ENCODE data around the gene CENPP. TPM values are rescaled to one million over a fixed set of nuclear protein-coding genes. Genes with fewer than 3 reads are reported as not detected.

CENPP gene
- total RNA-seq, 1 experiment from 2014 or later, result 8.3 TPM

DNA sequence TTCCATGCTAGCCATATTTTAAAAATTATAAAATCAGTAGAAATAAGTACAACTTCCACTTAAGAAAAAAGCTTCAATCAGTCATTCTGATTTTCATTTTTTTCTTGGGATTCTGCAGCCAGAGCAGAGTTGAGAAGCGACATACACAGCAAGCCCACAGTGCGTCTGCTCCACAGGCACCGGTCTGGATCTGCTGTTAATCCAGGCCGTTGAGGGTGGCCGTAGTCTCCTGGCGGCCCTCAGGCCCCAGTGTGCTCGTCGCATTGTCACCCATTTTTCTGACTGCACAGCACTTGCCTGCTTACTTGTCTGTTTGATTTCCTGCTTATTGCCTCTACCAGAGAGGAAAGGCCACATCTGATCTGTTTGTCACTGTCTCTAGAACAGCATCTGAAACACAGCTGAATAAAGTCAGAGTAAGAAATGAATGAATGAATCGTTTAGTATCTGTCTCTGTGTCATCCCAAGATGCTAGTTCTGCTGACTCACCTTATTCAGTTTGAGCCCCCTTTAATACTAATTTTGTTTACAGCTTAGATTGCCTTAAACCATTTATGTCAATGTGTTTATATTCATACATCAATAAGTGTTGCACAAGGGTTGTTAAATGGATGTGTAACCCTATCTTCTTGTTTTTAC lies 168.1 kb downstream of the CENPP start:
- ATAC-seq (no peak), DNase-seq (no peak)
- Histone ChIP-seq H3F3A (ENCODE audit: low read length, unreplicated experiment) (no peaks in the 10 kb centered on the region), H3K4me2 (ENCODE audit: low read length) (no peak overlapping the region), H2AFZ (ENCODE audit: low read length) (no peak overlapping the region), H3K4me3 (ENCODE audit: low read length) (no peak overlapping the region), H3K9ac (ENCODE audit: low read length) (no peak overlapping the region), H3K36me3 (ENCODE audit: low read depth, low read length) (no peaks in the 10 kb centered on the region), H3K79me2 (ENCODE audit: low read length) (no peaks in the 10 kb centered on the region), H3K4me1 (ENCODE audit: insufficient read depth, low read length) (no peaks in the 10 kb centered on the region; the same call in 1 of the 2 replicates), H3K9me3 (ENCODE audit: low read length) (no peaks in the 10 kb centered on the region), H3K27me3 (ENCODE audit: low read length) (no peaks in the 10 kb centered on the region), H3K9me2 (replicated peaks; ENCODE audit: low read length) (no peaks in the 10 kb centered on the region), H3K27ac (ENCODE audit: low read length) (no peak overlapping the region), H4K20me1 (ENCODE audit: low read length) (no peaks in the 10 kb centered on the region)
- intact Hi-C loops (cut with micrococcal nuclease), result no loop called here
- ChIA-PET POLR2A (ENCODE audit: unreplicated experiment) (no interaction called here), CTCF (no interaction called here)
- no TSS peak for BruUV-seq (replicated peaks)
- TF ChIP-seq, protein P1, sequence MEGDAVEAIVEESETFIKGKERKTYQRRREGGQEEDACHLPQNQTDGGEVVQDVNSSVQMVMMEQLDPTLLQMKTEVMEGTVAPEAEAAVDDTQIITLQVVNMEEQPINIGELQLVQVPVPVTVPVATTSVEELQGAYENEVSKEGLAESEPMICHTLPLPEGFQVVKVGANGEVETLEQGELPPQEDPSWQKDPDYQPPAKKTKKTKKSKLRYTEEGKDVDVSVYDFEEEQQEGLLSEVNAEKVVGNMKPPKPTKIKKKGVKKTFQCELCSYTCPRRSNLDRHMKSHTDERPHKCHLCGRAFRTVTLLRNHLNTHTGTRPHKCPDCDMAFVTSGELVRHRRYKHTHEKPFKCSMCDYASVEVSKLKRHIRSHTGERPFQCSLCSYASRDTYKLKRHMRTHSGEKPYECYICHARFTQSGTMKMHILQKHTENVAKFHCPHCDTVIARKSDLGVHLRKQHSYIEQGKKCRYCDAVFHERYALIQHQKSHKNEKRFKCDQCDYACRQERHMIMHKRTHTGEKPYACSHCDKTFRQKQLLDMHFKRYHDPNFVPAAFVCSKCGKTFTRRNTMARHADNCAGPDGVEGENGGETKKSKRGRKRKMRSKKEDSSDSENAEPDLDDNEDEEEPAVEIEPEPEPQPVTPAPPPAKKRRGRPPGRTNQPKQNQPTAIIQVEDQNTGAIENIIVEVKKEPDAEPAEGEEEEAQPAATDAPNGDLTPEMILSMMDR (conservative IDR thresholded peaks at IDR 0.05; ENCODE audit: low read depth, low read length), result no peak
- TF ChIP-seq EZH2phosphoT487 (IDR thresholded peaks at IDR 0.05; ENCODE audit: borderline replicate concordance, low read length), result no peak

DNA sequence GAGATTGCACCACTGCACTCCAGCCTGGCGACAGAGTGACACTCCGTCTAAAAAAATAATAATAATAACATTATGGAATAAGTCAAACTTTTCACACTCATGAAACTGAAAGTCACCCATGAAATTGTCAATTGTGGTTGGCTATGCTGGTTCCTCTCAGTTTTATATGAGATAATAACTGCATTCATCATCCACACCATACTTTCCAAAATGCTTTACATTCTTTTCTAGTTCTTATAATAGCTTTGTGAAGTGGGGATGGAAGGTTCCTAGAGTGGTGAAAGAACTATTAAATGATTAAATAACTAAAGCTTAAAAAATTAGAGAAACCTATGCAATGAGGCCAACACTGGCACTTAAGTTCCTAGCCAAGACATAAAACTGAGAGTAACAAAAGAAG lies 169.1 kb downstream of the CENPP start:
- no peak overlapping the region for H3K4me3 ChIP-seq (ENCODE audit: low read length)
- H3F3A ChIP-seq (ENCODE audit: low read length, unreplicated experiment), result no peaks in the 10 kb centered on the region
- no peak for DNase-seq
- no peak overlapping the region for H3K4me2 ChIP-seq (ENCODE audit: low read length)
- no peak overlapping the region for H3K27ac ChIP-seq (ENCODE audit: low read length)
- no peak overlapping the region for H3K9ac ChIP-seq (ENCODE audit: low read length)
- no peaks in the 10 kb centered on the region for H3K9me3 ChIP-seq (ENCODE audit: low read length)
- no peak for ATAC-seq
- H2AFZ ChIP-seq (ENCODE audit: low read length), result no peak overlapping the region
- ChIA-PET CTCF (no interaction called here), POLR2A (ENCODE audit: unreplicated experiment) (no interaction called here)
- TF ChIP-seq, protein P1 (conservative IDR thresholded peaks at IDR 0.05; ENCODE audit: low read depth, low read length), result no peak
- TF ChIP-seq EZH2phosphoT487 (IDR thresholded peaks at IDR 0.05; ENCODE audit: borderline replicate concordance, low read length), result no peak
- no peaks in the 10 kb centered on the region for H4K20me1 ChIP-seq (ENCODE audit: low read length)
- intact Hi-C loops (cut with micrococcal nuclease), result loop anchor here (1.0 kb wide), 1 partner anchor 22 kb away; no protein-coding TSS in a partner anchor
- H3K36me3 ChIP-seq (ENCODE audit: low read depth, low read length), result no peaks in the 10 kb centered on the region
- H3K27me3 ChIP-seq (ENCODE audit: low read length), result no peaks in the 10 kb centered on the region
- BruUV-seq (replicated peaks), result no TSS peak
- H3K9me2 ChIP-seq (replicated peaks; ENCODE audit: low read length), result no peaks in the 10 kb centered on the region
- H3K79me2 ChIP-seq (ENCODE audit: low read length), result no peaks in the 10 kb centered on the region
- no peaks in the 10 kb centered on the region for H3K4me1 ChIP-seq (ENCODE audit: insufficient read depth, low read length)

DNA sequence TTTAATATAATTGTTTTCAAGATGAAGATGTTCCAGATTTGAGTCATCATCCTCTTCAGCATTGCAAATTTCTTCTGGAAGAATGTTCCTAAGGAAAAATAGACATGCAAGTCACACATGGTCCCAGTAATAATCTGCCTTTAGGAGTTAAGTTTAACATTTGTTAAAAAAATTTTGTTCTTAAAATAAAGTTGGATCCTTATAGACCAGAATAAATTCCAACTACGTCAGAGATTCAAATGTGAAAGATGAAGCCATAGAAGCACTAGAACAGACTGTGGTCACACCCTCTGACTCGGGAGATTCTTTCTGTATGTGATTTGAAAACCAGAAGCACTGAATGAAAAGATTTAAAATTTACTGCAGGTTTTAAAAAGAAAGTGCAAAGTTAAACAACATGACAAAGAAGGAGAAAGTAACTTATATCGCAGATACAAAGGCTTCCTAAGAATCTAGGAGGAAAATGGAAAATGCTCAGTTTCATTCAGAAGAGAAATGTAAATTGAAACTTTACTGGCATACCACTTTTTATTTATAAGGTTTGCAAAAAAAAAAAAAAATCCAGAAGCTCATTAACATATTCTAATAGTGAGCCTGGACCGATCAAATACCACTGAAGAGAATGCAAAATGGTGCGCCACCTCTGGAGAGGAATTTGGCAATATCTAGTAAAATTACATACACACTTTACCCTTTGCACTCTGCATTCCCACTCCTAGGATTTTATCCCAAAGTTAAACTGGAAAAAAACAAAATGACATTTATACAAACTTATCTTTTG lies 170.8 kb downstream of the CENPP start:
- intact Hi-C loops (cut with micrococcal nuclease), result no loop called here
- no peak overlapping the region for H3K4me3 ChIP-seq (ENCODE audit: low read length)
- ChIA-PET POLR2A (ENCODE audit: unreplicated experiment) (no interaction called here), CTCF (no interaction called here)
- no peak overlapping the region for H3K4me2 ChIP-seq (ENCODE audit: low read length)
- TF ChIP-seq, protein P1 (conservative IDR thresholded peaks at IDR 0.05; ENCODE audit: low read depth, low read length), result no peak
- TF ChIP-seq EZH2phosphoT487 (IDR thresholded peaks at IDR 0.05; ENCODE audit: borderline replicate concordance, low read length), result no peak
- no peak for TF ChIP-seq EZH2 (IDR thresholded peaks at IDR 0.05; ENCODE audit: low read length, unreplicated experiment)
- DNase-seq (no peak), ATAC-seq (no peak)
- no peaks in the 10 kb centered on the region for H3K27me3 ChIP-seq (ENCODE audit: low read length)
- no peak overlapping the region for H3K9ac ChIP-seq (ENCODE audit: low read length)
- no peak overlapping the region for H2AFZ ChIP-seq (ENCODE audit: low read length)
- BruUV-seq (replicated peaks), result no TSS peak
- no peaks in the 10 kb centered on the region for H3F3A ChIP-seq (ENCODE audit: low read length, unreplicated experiment)
- H3K9me2 ChIP-seq (replicated peaks; ENCODE audit: low read length), result no peaks in the 10 kb centered on the region
- H3K9me3 ChIP-seq (ENCODE audit: low read length), result no peaks in the 10 kb centered on the region
- no peak overlapping the region for H3K27ac ChIP-seq (ENCODE audit: low read length)
- H3K36me3 ChIP-seq (ENCODE audit: low read depth, low read length), result no peaks in the 10 kb centered on the region
- no peaks in the 10 kb centered on the region for H3K4me1 ChIP-seq (ENCODE audit: insufficient read depth, low read length)
- H4K20me1 ChIP-seq (ENCODE audit: low read length), result no peaks in the 10 kb centered on the region
- H3K79me2 ChIP-seq (ENCODE audit: low read length), result no peaks in the 10 kb centered on the region

Data from PC-3 (cell line).